IPS-18c (cell line): ENCODE data around the gene LIMS2.

Experiments used
- H3K4me3 ChIP-seq: 2 replicates; pipeline ENCODE4 v1.7.0; 2013; ENCODE audit warnings: low read depth, mild to moderate bottlenecking, low read length, moderate library complexity; ENCODE audit not compliant: insufficient read depth
- H3K9me3 ChIP-seq: one replicate; pipeline ENCODE4 v1.6.1; 2013; ENCODE audit warnings: mild to moderate bottlenecking, low read length, moderate library complexity; ENCODE audit not compliant: control insufficient read depth, insufficient read depth

The LIMS2 gene

DNA sequence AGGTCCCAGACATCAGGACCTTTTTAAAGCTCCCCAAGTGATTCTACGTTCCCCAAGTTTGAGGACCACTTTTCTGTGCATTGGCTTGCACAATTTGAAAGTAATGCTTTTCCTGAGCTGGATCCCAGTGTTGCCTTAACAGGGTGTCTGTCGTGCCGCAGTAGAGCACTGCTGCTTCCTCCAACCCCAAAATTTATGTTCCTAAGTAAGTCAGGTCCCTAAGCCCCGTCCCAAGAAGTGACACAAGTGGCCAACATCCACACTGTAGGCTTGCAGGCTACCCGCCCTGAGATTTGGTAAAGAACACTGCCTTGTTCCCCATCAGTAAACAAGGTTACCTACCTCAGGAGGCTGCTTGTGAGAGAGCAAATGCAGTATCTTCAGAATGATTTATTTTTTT lies 28.0 kb upstream of the LIMS2 start:
- no peak overlapping the region for H3K4me3 ChIP-seq
- no peaks in the 10 kb centered on the region for H3K9me3 ChIP-seq

GRCh38 chr2:127702395-127703009 lies 27.2 kb upstream of the LIMS2 start:
- H3K9me3 ChIP-seq: no peaks in the 10 kb centered on the region
- peak overlapping the region; percentile 86 for H3K4me3 ChIP-seq

DNA sequence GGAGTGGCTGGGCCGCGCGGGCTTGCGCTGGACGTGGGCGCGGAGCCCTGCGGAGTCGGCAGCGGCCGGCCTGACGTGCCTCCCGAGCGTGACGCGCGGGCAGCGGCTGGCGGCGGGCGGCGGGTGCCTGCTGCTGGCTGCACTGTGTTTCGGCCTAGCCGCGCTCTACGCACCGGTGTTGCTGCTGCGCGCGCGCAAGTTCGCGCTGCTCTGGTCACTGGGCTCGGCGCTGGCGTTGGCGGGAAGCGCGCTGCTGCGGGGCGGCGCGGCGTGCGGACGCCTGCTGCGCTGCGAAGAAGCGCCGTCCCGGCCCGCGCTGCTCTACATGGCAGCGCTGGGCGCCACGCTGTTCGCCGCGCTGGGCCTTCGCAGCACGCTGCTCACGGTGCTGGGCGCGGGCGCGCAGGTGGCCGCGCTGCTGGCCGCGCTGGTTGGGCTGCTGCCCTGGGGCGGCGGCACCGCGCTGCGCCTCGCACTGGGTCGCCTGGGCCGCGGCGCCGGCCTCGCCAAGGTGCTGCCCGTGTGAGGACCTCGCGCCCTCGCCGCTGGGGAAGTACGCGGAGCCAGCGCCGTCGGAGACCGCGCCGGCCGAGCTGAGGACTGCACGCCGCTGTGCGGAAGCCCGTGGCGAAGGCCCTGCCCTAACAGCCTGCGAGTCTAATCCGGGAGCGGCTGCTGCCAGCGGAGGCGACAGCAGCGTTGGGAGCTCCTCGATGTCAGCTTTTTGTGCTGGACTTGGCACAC lies 26.5 kb upstream of the LIMS2 start:
- H3K4me3 ChIP-seq: peak overlapping the region; percentile 86
- H3K9me3 ChIP-seq: no peaks in the 10 kb centered on the region

GRCh38 chr2:127701193-127701650 lies 25.9 kb upstream of the LIMS2 start, which contains the start of gene SFT2D3:
Gene SFT2D3, plus strand, starts transcription at chr2:127701497. Its CDS starts 32 bp downstream, at chr2:127701529.
- Histone ChIP-seq H3K9me3 (no peaks in the 10 kb centered on the region), H3K4me3 (peak within 1 kb of the TSS; percentile 86)

GRCh38 chr2:127700527-127701192 lies 25.3 kb upstream of the LIMS2 start:
- Histone ChIP-seq H3K9me3 (no peaks in the 10 kb centered on the region), H3K4me3 (peak overlapping the region; percentile 86)

GRCh38 chr2:127698553-127699355 lies 23.4 kb upstream of the LIMS2 start:
- Histone ChIP-seq H3K4me3 (no peak overlapping the region), H3K9me3 (no peaks in the 10 kb centered on the region)

- no peaks in the 10 kb centered on the region for H3K9me3 ChIP-seq
- H3K4me3 ChIP-seq: no peak overlapping the region
These were observed 22.3 kb upstream of the LIMS2 start for GRCh38 chr2:127697482-127698180.

GRCh38 chr2:127695491-127696472 lies 20.5 kb upstream of the LIMS2 start:
- Histone ChIP-seq H3K4me3 (peak overlapping the region; percentile 36), H3K9me3 (peaks cover 3% of the 10 kb centered on the region)

GRCh38 chr2:127694986-127695385 lies 19.7 kb upstream of the LIMS2 start:
- Histone ChIP-seq H3K9me3 (peaks cover 8% of the 10 kb centered on the region), H3K4me3 (no peak overlapping the region)

- Histone ChIP-seq H3K9me3 (peaks cover 10% of the 10 kb centered on the region), H3K4me3 (no peak overlapping the region)
These were observed 15.4 kb upstream of the LIMS2 start for GRCh38 chr2:127690696-127691095.

GRCh38 chr2:127688405-127688804 lies 13.1 kb upstream of the LIMS2 start:
- Histone ChIP-seq H3K4me3 (no peak overlapping the region), H3K9me3 (peaks cover 10% of the 10 kb centered on the region)

GRCh38 chr2:127685410-127686080 lies 10.2 kb upstream of the LIMS2 start:
- H3K9me3 ChIP-seq: peaks cover 5% of the 10 kb centered on the region
- H3K4me3 ChIP-seq: no peak overlapping the region

DNA sequence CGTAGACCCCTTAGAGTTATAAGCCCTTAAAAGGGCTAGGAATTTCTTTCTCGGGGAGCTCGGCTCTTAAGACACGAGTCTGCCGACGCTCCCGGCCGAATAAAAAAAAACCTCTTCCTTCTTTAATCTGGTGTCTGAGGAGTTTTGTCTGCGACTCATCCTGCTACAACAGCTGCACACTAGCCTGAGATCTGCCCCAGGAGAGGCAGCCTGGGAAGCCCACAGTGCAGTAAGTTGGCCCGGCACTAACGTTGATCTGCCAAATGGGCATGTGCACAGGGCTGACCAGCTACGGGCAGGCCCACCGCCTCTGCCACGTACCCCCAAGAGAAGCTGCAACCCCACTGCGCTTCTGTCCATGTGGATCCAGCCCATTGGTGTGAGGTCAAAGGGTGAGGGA lies 8.4 kb upstream of the LIMS2 start:
- no peak overlapping the region for H3K4me3 ChIP-seq
- H3K9me3 ChIP-seq: no peaks in the 10 kb centered on the region

DNA sequence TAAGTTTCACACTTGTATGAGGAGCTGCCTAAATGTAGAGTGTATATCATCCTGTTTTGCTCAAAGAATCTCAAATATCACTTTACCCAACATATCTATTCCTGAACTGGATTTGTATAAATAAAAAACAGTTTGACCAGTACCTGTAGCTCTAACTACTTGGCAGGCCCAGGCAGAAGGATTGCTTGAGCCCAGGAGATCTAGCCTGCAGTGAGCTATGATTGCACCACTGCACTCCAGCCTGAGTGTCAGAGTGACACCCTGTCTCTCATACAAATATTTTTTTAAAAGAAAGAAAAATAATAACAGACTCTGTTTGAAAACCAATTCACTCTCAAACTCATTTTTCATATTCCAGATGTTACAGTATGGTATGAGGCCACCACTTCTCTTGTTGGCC lies 7.7 kb upstream of the LIMS2 start:
- Histone ChIP-seq H3K9me3 (no peaks in the 10 kb centered on the region), H3K4me3 (no peak overlapping the region)
